Testis (tissue), 3 donors: ENCODE data around the gene TRIP4. TPM values are rescaled to one million over a fixed set of nuclear protein-coding genes. Genes with fewer than 3 reads are reported as not detected.

Experiments
- DNase-seq: peaks from one replicate; pipeline ENCODE4 v3.0.0-alpha.2; 2019
- H3K27ac ChIP-seq, 2 donors: fragments of 200-600 bp; sonication (generic); one replicate each; pipeline ENCODE4 v1.5.1; 2019
- H3K27me3 ChIP-seq: fragments of 200-600 bp; sonication (generic); one replicate; pipeline ENCODE4 v1.5.1; 2019
- H3K36me3 ChIP-seq: fragments of 200-600 bp; sonication (generic); one replicate; pipeline ENCODE4 v1.5.1; 2017; ENCODE audit warnings: low read depth; ENCODE audit errors: missing control alignments
- H3K4me1 ChIP-seq: fragments of 200-600 bp; sonication (generic); one replicate; pipeline ENCODE4 v1.5.1; 2019
- H3K4me3 ChIP-seq, 2 donors: fragments of 200-600 bp; sonication (generic); one replicate each; pipeline ENCODE4 v1.5.1; 2017 to 2019
- H3K9me3 ChIP-seq: fragments of 200-600 bp; sonication (generic); one replicate; pipeline ENCODE4 v1.5.1; 2017
- POLR2A ChIP-seq: fragments of 450-650 bp; IDR thresholded peaks from one replicate; pipeline ENCODE4 v1.6.1; 2017; ENCODE audit warnings: antibody characterized with exemption, mild to moderate bottlenecking, moderate library complexity
- WGBS, 2 donors: methylation state at CpG; one replicate each; pipeline ENCODE4 v1.1.5; 2018; 5-methylcytosine and 5-hydroxymethylcytosine counted together
- intact Hi-C: fragments of 100-400 bp; cut with DNase I; formaldehyde crosslinking; loops from one replicate; pipeline ENCODE4 v1.15.1; 2023; ENCODE audit warnings: low total_unique reads
- polyA plus RNA-seq: library from polyadenylated mRNA; stranded (reverse); fragments of 350-450 nt; fragmentation: Illumina TruSeq; extraction: RNeasy Lipid Tissue Mini Kit (QIAGEN cat#74804); gene quantifications from one replicate; pipeline ENCODE4 v1.2.3, GENCODE V29; 2014; ENCODE audit warnings: low read depth, low replicate concordance; ENCODE audit not compliant: insufficient read depth
- total RNA-seq, 2 donors: library from RNA; depleted of rRNA; stranded (reverse); fragments of >200 nt; gene quantifications; one replicate each; pipeline ENCODE4 v1.2.3, GENCODE V29; 2016
- TF ChIP-seq, protein P1 (sequence below), 3 experiments: fragments of 450-650 bp in 2 of 3; fragments of 200-600 bp in 1 of 3; sonication (generic) in 1 of 3; IDR thresholded peaks; one replicate each; pipeline ENCODE4 v1.5.1; 2016 to 2019; ENCODE audit warnings: antibody characterized with exemption in 3 of 3, mild to moderate bottlenecking in 2 of 3, moderate library complexity in 1 of 3

Gene TRIP4
- total and polyA plus RNA-seq, 3 donors from 2014 or later: 17.1 to 23.4 (median 19.4) TPM

- TF ChIP-seq, protein P1, sequence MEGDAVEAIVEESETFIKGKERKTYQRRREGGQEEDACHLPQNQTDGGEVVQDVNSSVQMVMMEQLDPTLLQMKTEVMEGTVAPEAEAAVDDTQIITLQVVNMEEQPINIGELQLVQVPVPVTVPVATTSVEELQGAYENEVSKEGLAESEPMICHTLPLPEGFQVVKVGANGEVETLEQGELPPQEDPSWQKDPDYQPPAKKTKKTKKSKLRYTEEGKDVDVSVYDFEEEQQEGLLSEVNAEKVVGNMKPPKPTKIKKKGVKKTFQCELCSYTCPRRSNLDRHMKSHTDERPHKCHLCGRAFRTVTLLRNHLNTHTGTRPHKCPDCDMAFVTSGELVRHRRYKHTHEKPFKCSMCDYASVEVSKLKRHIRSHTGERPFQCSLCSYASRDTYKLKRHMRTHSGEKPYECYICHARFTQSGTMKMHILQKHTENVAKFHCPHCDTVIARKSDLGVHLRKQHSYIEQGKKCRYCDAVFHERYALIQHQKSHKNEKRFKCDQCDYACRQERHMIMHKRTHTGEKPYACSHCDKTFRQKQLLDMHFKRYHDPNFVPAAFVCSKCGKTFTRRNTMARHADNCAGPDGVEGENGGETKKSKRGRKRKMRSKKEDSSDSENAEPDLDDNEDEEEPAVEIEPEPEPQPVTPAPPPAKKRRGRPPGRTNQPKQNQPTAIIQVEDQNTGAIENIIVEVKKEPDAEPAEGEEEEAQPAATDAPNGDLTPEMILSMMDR (IDR thresholded peaks at IDR 0.05): no peak
- TF ChIP-seq POLR2A: no peak
- no peak overlapping the region for H3K4me3 ChIP-seq
- H3K4me1 ChIP-seq: no peaks in the 10 kb centered on the region
- peaks cover 3% of the 10 kb centered on the region for H3K36me3 ChIP-seq
- no peaks in the 10 kb centered on the region for H3K27me3 ChIP-seq
- 76 to 81% methylated on average over 6 of the region's 6 CpGs for WGBS, 2 donors
- H3K27ac ChIP-seq: no peak overlapping the region
- no peaks in the 10 kb centered on the region for H3K9me3 ChIP-seq
- DNase-seq: no peak
- intact Hi-C loops: loop anchor here (10.0 kb wide), 1 partner anchor 261 kb away; no protein-coding TSS in a partner anchor
These were observed 36.3 kb downstream of the TRIP4 start for GRCh38 chr15:64423970-64424369.

DNA sequence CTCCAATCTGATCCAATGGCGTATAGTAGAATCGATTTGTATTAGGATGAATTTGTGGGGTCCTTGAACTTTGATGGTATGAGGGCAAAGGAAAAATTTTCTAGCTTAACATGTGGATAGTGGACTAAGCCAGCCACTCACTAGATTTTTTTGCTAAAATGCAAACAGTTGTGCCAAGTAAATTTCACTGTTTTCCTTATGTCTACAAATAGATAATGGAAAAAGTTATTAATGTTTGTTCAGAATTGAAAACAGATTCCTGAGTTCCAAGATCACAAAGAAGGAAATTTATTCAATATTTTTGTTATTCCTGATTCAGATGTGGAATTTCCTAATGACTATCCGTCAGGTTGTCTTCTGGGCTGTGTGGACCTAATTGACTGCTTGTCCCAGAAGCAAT, 37.6 kb downstream of the TRIP4 start:
- intact Hi-C loops: loop anchor here (10.0 kb wide), 1 partner anchor 260 kb away; no protein-coding TSS in a partner anchor
- no peak for DNase-seq
- Histone ChIP-seq H3K4me3 (no peak overlapping the region), H3K27ac (no peak overlapping the region), H3K4me1 (peaks cover 6% of the 10 kb centered on the region), H3K36me3 (peaks cover 3% of the 10 kb centered on the region), H3K27me3 (no peaks in the 10 kb centered on the region), H3K9me3 (no peaks in the 10 kb centered on the region)
- WGBS, 2 donors: 82 to 85% methylated on average over 3 of the region's 3 CpGs
- TF ChIP-seq, protein P1 (IDR thresholded peaks at IDR 0.05): no peak
- no peak for TF ChIP-seq POLR2A

- Histone ChIP-seq H3K36me3 (peaks cover 3% of the 10 kb centered on the region), H3K27me3 (no peaks in the 10 kb centered on the region), H3K4me1 (peaks cover 6% of the 10 kb centered on the region), H3K27ac (no peak overlapping the region), H3K4me3 (no peak overlapping the region), H3K9me3 (no peaks in the 10 kb centered on the region)
- 66 to 71% methylated on average over 7 of the region's 7 CpGs for WGBS, 2 donors
- DNase-seq: no peak
- TF ChIP-seq, protein P1 (IDR thresholded peaks at IDR 0.05): peak in 1 of 3 experiments; percentile 27
- no peak for TF ChIP-seq POLR2A
- intact Hi-C loops: loop anchor here (10.0 kb wide), 1 partner anchor 258 kb away; no protein-coding TSS in a partner anchor
These were observed 39.3 kb downstream of the TRIP4 start for GRCh38 chr15:64426845-64427465.

GRCh38 chr15:64429448-64429847, 41.8 kb downstream of the TRIP4 start:
- H3K27me3 ChIP-seq: no peaks in the 10 kb centered on the region
- no peak overlapping the region for H3K27ac ChIP-seq
- no peak overlapping the region for H3K4me3 ChIP-seq
- TF ChIP-seq, protein P1 (IDR thresholded peaks at IDR 0.05): no peak
- no peak for TF ChIP-seq POLR2A
- no peak for DNase-seq
- H3K36me3 ChIP-seq: peaks cover 3% of the 10 kb centered on the region
- H3K9me3 ChIP-seq: no peaks in the 10 kb centered on the region
- intact Hi-C loops: loop anchor here (10.0 kb wide), 1 partner anchor 255 kb away; no protein-coding TSS in a partner anchor
- peaks cover 6% of the 10 kb centered on the region for H3K4me1 ChIP-seq
